ENCODE data around the gene TRNP1. TPM values are rescaled to one million over a fixed set of nuclear protein-coding genes. Genes with fewer than 3 reads are reported as not detected.

Gene TRNP1
- polyA plus RNA-seq, 2 donors: 84.9 to 158 TPM

DNA sequence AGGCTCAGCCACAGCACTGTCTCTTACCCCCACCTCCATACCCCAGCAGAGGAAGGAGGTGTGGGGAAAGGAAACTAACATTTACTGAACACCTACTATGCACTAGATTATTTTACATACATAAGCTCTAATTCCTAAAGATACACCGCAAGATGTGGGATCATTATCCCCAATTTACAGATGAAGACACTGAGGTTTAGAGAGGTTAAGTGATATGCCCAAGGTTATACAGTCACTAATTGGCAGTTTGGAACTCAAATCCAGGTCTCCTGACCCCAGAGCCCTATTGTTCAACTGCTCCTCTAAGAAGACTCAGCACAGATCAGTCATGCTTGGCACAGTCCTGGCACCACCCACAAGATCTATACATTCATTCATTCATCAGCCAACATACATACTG is 22.9 kb downstream of the TRNP1 start:
- H3K4me3 ChIP-seq (ENCODE audit: low read depth in 1 of 2, low read length in 2 of 2): no peak overlapping the region
- no peaks in the 10 kb centered on the region for H3K36me3 ChIP-seq (ENCODE audit: control insufficient read depth in 2 of 2, insufficient read depth in 2 of 2, low read length in 1 of 2)
- no peaks in the 10 kb centered on the region for H3K27me3 ChIP-seq (ENCODE audit: control insufficient read depth in 1 of 2, insufficient read depth in 2 of 2, low read length in 2 of 2)
- H3K27ac ChIP-seq (ENCODE audit: low read depth in 2 of 2, low read length in 1 of 2): no peak overlapping the region
- H3K4me1 ChIP-seq (ENCODE audit: control insufficient read depth in 2 of 2, insufficient read depth in 2 of 2, low read length in 1 of 2): peaks cover 0 to 2% of the 10 kb centered on the region in 2 donors
- no peaks in the 10 kb centered on the region for H3K9me3 ChIP-seq (ENCODE audit: control insufficient read depth in 2 of 2, insufficient read depth in 1 of 2, low read depth in 1 of 2, low read length in 1 of 2)
- WGBS, 2 donors: 98 to 100% methylated on average over 1 of the region's 1 CpG

DNA sequence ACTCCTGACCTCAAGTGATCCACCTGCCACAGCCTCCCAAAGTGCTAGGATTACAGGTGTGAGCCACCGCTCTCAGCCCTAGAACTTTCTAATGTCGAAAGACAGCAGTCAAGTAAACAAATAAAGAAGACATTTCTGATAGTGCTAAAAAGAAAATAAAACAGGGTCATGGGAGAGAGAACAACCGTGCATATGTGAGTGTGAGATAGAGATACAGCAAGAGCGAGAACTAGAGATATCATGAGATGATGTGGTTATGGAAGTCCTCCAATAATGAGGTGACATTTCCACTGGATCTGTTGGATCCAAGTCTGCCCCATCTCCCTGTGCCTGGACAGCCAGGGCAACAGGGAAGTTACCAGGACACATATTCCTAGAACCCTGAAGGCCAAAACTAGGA is 23.7 kb downstream of the TRNP1 start:
- H3K36me3 ChIP-seq (ENCODE audit: control insufficient read depth in 2 of 2, insufficient read depth in 2 of 2, low read length in 1 of 2): no peaks in the 10 kb centered on the region
- H3K4me3 ChIP-seq (ENCODE audit: low read depth in 1 of 2, low read length in 2 of 2): no peak overlapping the region
- H3K27ac ChIP-seq (ENCODE audit: low read depth in 2 of 2, low read length in 1 of 2): no peak overlapping the region
- 84 to 92% methylated on average over 4 of the region's 4 CpGs for WGBS, 2 donors
- peaks cover 0 to 2% of the 10 kb centered on the region in 2 donors for H3K4me1 ChIP-seq (ENCODE audit: control insufficient read depth in 2 of 2, insufficient read depth in 2 of 2, low read length in 1 of 2)
- H3K27me3 ChIP-seq (ENCODE audit: control insufficient read depth in 1 of 2, insufficient read depth in 2 of 2, low read length in 2 of 2): no peaks in the 10 kb centered on the region
- H3K9me3 ChIP-seq (ENCODE audit: control insufficient read depth in 2 of 2, insufficient read depth in 1 of 2, low read depth in 1 of 2, low read length in 1 of 2): no peaks in the 10 kb centered on the region

DNA sequence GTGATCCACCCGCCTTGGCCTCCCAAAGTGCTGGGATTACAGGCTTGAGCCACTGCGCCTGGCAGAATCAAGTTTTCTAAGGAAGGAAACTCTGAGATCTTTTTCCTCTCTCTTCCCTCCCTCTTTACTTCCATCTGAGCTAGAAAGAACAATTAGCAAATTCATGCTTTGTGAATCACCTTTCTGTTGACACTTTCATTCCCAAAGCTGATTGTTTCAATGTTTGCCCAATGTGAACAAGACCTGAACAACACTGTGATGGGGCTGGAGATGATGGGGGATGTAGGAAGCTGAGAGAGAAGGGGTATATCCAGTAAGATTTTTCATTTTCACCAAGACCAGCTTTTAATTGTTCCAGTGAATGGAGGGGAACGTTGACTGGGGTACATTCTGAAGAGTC is 24.8 kb downstream of the TRNP1 start:
- no peak overlapping the region for H3K27ac ChIP-seq (ENCODE audit: low read depth in 2 of 2, low read length in 1 of 2)
- H3K27me3 ChIP-seq (ENCODE audit: control insufficient read depth in 1 of 2, insufficient read depth in 2 of 2, low read length in 2 of 2): no peaks in the 10 kb centered on the region
- H3K9me3 ChIP-seq (ENCODE audit: control insufficient read depth in 2 of 2, insufficient read depth in 1 of 2, low read depth in 1 of 2, low read length in 1 of 2): no peaks in the 10 kb centered on the region
- H3K4me1 ChIP-seq (ENCODE audit: control insufficient read depth in 2 of 2, insufficient read depth in 2 of 2, low read length in 1 of 2): peaks cover 0 to 2% of the 10 kb centered on the region in 2 donors
- no peaks in the 10 kb centered on the region for H3K36me3 ChIP-seq (ENCODE audit: control insufficient read depth in 2 of 2, insufficient read depth in 2 of 2, low read length in 1 of 2)
- 66 to 80% methylated on average over 3 of the region's 3 CpGs for WGBS, 2 donors
- no peak overlapping the region for H3K4me3 ChIP-seq (ENCODE audit: low read depth in 1 of 2, low read length in 2 of 2)

DNA sequence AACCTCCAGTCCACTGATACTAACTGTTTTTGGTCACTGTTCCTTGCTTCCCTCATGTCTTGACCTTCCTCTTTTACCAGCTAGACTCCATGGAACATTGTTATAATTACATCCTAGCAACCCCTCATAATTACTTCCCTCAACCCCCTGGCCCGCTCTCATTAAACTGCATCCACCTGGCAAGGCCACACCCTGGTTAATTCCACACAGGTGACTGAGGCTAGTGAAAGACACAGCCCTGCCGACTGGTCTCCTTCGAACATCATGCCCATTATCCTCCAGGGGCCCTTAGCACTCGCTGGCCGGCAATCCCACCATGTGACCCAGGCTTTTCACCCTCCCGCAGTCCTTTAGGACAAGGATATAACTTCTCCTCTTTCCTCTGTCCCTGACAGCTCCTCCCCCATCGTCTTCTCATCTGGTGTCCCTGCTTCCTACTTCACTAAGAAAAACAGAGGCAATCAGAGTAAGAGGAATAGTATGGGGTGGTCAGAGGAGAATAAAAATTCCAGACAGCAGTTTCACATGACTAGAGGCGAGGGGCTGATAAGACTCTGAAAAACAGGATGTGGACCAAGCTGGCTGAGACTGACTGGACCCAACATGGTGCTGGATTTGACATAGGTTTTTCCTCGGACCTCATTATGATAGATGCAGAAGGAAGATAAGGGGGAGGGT is 28.0 kb downstream of the TRNP1 start:
- WGBS, 2 donors: 57 to 68% methylated on average over 9 of the region's 9 CpGs
- H3K27ac ChIP-seq (ENCODE audit: low read depth in 2 of 2, low read length in 1 of 2): no peak overlapping the region

DNA sequence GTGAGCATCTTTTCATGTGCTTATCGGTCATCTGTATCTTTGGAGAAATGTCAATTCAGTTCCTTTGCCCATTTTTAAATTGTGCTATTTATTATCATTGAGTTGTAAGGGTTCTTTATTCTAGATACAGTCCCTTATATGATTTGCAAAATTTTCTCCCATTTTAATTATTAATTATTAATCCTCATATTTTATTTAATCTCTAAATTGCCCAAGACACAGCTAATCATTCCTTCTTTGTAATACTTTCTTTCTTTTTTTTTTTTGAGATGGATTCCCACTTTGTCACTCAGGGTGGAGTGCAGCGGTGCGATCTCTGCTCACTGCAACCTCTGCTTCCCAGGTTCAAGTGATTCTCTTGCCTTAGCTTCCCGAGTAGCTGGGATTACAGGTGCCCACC is 32.2 kb downstream of the TRNP1 start:
- Histone ChIP-seq H3K9me3 (ENCODE audit: control insufficient read depth in 2 of 2, insufficient read depth in 1 of 2, low read depth in 1 of 2, low read length in 1 of 2) (no peaks in the 10 kb centered on the region), H3K27ac (ENCODE audit: low read depth in 2 of 2, low read length in 1 of 2) (no peak overlapping the region), H3K36me3 (ENCODE audit: control insufficient read depth in 2 of 2, insufficient read depth in 2 of 2, low read length in 1 of 2) (no peaks in the 10 kb centered on the region), H3K4me3 (ENCODE audit: low read depth in 1 of 2, low read length in 2 of 2) (no peak overlapping the region), H3K27me3 (ENCODE audit: control insufficient read depth in 1 of 2, insufficient read depth in 2 of 2, low read length in 2 of 2) (no peaks in the 10 kb centered on the region), H3K4me1 (ENCODE audit: control insufficient read depth in 2 of 2, insufficient read depth in 2 of 2, low read length in 1 of 2) (peaks cover 0 to 3% of the 10 kb centered on the region in 2 donors)
- 93 to 94% methylated on average over 4 of the region's 4 CpGs for WGBS, 2 donors

More for the DNA sequence above, 28.0 kb downstream of the TRNP1 start:
- Histone ChIP-seq H3K36me3 (ENCODE audit: control insufficient read depth in 2 of 2, insufficient read depth in 2 of 2, low read length in 1 of 2) (no peaks in the 10 kb centered on the region), H3K4me1 (ENCODE audit: control insufficient read depth in 2 of 2, insufficient read depth in 2 of 2, low read length in 1 of 2) (no peaks in the 10 kb centered on the region), H3K4me3 (ENCODE audit: low read depth in 1 of 2, low read length in 2 of 2) (no peak overlapping the region), H3K9me3 (ENCODE audit: control insufficient read depth in 2 of 2, insufficient read depth in 1 of 2, low read depth in 1 of 2, low read length in 1 of 2) (no peaks in the 10 kb centered on the region), H3K27me3 (ENCODE audit: control insufficient read depth in 1 of 2, insufficient read depth in 2 of 2, low read length in 2 of 2) (no peaks in the 10 kb centered on the region)

DNA sequence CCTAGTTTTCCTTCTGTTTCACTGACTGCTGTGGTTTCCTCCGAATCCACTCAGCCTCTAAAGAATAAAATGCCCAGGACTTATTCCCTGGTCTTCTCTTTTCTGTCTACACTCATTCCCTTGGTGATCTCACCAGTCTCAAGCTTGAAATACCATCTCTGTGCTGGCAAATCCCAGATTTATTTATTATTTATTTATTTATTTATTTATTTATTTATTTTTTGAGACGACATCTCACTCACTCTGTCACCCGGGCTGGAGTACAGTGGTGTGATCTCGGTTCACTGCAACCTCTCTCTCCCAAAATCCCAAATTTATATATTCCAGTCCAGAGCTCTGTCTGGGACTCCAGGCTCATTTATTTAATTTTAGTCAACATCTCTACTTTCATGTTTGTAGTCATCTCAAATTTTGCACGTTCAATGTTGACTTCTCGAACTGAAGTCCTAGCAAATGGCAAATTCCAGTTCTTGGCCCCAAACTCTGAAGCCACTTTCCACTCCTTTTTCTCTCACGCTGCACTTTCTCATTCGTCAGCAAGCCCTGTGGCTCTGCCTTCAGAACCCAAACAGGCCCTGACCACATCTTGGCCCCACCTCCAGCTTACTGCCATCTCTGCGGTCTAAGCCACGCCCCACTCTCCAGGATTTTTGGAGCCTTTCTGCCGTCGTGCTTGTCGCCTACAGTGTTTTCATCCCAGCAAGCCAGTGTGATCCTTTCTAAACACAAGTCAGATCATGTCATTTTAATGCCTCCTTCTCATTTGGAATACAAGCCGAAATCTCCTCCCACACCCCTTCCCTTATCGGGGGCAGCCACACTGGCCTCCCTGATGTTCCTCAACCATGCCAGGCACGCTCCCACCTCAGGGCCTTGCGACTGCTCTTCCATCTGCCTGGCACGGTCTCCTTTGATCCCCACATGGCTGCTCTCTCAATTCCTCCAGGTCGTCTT is 33.4 kb downstream of the TRNP1 start:
- no peak overlapping the region for H3K4me3 ChIP-seq (ENCODE audit: low read depth in 1 of 2, low read length in 2 of 2)
- H3K27ac ChIP-seq (ENCODE audit: low read depth in 2 of 2, low read length in 1 of 2): peak overlapping the region; percentile 71 to 86
- 39 to 56% methylated on average over 19 of the region's 19 CpGs for WGBS, 2 donors
- no peaks in the 10 kb centered on the region for H3K27me3 ChIP-seq (ENCODE audit: control insufficient read depth in 1 of 2, insufficient read depth in 2 of 2, low read length in 2 of 2)
- H3K9me3 ChIP-seq (ENCODE audit: control insufficient read depth in 2 of 2, insufficient read depth in 1 of 2, low read depth in 1 of 2, low read length in 1 of 2): no peaks in the 10 kb centered on the region
- H3K4me1 ChIP-seq (ENCODE audit: control insufficient read depth in 2 of 2, insufficient read depth in 2 of 2, low read length in 1 of 2): peaks cover 0 to 5% of the 10 kb centered on the region in 2 donors
- no peaks in the 10 kb centered on the region for H3K36me3 ChIP-seq (ENCODE audit: control insufficient read depth in 2 of 2, insufficient read depth in 2 of 2, low read length in 1 of 2)

DNA sequence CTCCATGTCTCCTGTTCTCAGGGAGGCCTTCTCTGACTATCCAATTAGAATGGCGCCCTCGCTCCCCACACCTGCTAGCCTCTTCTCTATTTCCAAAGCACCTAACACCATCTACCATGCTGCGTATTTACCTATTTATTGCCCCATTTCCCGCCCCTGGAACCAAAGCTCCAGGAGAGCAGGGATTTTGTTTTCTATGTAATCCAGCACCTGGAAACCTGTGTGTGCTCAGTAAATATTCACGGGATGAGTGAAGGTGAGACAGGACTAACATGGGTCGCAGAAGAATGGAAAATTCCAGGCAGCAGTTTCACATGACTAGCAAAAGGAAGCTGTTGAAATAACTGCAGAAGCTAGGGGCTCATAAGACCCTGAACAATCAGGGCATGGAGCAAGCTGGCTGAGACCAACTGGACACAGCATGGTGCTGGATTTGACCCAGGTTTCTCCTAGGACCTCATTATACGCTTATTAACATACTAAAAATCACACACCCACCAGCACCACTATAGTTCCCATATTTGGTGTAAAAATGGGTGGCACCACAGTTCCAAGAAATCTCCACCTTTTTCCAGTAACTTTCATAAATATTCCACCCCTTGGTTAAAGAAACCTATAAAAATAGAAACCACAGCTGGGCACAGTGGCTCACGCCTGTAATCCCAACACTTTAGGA is 34.2 kb downstream of the TRNP1 start:
- peak overlapping the region; percentile 71 to 86 for H3K27ac ChIP-seq (ENCODE audit: low read depth in 2 of 2, low read length in 1 of 2)
- H3K36me3 ChIP-seq (ENCODE audit: control insufficient read depth in 2 of 2, insufficient read depth in 2 of 2, low read length in 1 of 2): no peaks in the 10 kb centered on the region
- no peaks in the 10 kb centered on the region for H3K9me3 ChIP-seq (ENCODE audit: control insufficient read depth in 2 of 2, insufficient read depth in 1 of 2, low read depth in 1 of 2, low read length in 1 of 2)
- no peaks in the 10 kb centered on the region for H3K27me3 ChIP-seq (ENCODE audit: control insufficient read depth in 1 of 2, insufficient read depth in 2 of 2, low read length in 2 of 2)
- WGBS, 2 donors: 51% methylated on average over 8 of the region's 8 CpGs
- no peak overlapping the region for H3K4me3 ChIP-seq (ENCODE audit: low read depth in 1 of 2, low read length in 2 of 2)
- H3K4me1 ChIP-seq (ENCODE audit: control insufficient read depth in 2 of 2, insufficient read depth in 2 of 2, low read length in 1 of 2): peaks cover 0 to 8% of the 10 kb centered on the region in 2 donors

DNA sequence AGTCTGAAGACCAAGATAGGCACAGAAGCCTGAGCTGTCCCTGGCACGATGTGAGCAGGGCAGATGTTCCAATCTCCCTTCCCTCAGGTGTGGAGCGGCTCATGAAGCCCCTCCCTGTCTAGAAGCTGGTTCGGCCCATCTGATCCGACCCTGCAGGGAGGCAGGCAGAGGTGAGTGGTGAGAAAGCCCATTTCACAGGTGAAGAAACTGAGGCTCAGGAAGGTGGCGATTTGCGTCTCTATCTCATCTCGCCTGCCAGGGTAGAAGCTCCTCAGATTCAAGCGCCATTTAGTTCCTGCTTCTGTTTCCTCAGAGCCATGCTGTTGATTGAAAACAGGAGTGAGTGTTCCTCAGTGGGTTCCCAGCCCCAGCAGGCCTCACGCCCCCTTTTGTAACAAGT is 36.0 kb downstream of the TRNP1 start:
- WGBS, 2 donors: 88 to 93% methylated on average over 9 of the region's 9 CpGs
- Histone ChIP-seq H3K4me1 (ENCODE audit: control insufficient read depth in 2 of 2, insufficient read depth in 2 of 2, low read length in 1 of 2) (peaks cover 0 to 15% of the 10 kb centered on the region in 2 donors), H3K27ac (ENCODE audit: low read depth in 2 of 2, low read length in 1 of 2) (no peak overlapping the region)

DNA sequence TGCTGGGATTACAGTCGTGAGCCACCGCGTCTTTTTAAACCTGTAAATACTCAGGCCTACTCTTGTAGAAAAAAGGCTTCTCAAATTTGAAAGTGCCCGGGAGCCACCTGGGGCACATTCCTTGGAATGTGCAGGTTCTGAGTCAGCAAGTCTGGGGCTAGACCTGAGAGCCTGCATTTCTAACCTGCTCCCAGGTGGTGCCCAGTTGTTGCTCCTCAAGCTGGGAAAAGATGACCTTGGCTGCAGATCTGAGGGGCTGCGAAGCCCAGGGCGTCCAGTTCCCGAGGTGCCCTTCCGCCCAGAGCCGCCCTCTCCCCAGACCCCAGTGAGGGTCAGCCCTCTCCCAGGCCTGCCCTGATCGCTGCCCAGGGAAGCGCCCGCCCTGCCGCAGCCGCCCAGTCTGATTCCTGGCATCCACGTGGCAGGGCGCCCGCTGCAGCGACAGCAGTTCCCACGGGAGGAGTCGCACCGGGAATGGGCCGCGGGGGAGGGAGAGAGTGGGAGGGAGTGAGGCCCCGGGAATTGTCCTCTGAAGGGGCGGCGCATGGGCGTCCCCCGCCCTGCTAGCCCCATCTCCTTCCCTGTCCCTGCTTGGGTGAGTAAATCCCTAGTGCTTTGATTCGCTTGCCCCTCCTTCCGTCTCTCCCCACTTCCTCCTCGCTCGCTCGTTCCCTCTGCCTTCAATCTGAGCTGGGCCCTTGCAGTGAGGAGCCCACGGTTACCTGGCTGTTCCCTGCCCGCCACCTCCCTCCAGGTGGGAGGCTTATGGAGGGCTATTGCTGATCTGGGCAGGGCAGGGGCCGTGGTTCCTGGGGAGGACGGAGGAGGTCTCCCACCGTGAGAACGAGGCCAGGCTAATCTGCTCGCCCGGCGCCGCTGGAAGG is 38.0 kb downstream of the TRNP1 start:
- H3K36me3 ChIP-seq (ENCODE audit: control insufficient read depth in 2 of 2, insufficient read depth in 2 of 2, low read length in 1 of 2): no peaks in the 10 kb centered on the region
- peak overlapping the region; percentile 16 to 32 for H3K4me3 ChIP-seq (ENCODE audit: low read depth in 1 of 2, low read length in 2 of 2)
- WGBS, 2 donors: 15 to 23% methylated on average over 32 to 43 of the region's 43 CpGs
- peaks cover 0 to 15% of the 10 kb centered on the region in 2 donors for H3K4me1 ChIP-seq (ENCODE audit: control insufficient read depth in 2 of 2, insufficient read depth in 2 of 2, low read length in 1 of 2)
- H3K9me3 ChIP-seq (ENCODE audit: control insufficient read depth in 2 of 2, insufficient read depth in 1 of 2, low read depth in 1 of 2, low read length in 1 of 2): no peaks in the 10 kb centered on the region
- H3K27me3 ChIP-seq (ENCODE audit: control insufficient read depth in 1 of 2, insufficient read depth in 2 of 2, low read length in 2 of 2): no peaks in the 10 kb centered on the region
- H3K27ac ChIP-seq (ENCODE audit: low read depth in 2 of 2, low read length in 1 of 2): peak overlapping the region; percentile 93 to 98

More for the DNA sequence above, 36.0 kb downstream of the TRNP1 start:
- Histone ChIP-seq H3K9me3 (ENCODE audit: control insufficient read depth in 2 of 2, insufficient read depth in 1 of 2, low read depth in 1 of 2, low read length in 1 of 2) (no peaks in the 10 kb centered on the region), H3K4me3 (ENCODE audit: low read depth in 1 of 2, low read length in 2 of 2) (no peak overlapping the region), H3K36me3 (ENCODE audit: control insufficient read depth in 2 of 2, insufficient read depth in 2 of 2, low read length in 1 of 2) (no peaks in the 10 kb centered on the region), H3K27me3 (ENCODE audit: control insufficient read depth in 1 of 2, insufficient read depth in 2 of 2, low read length in 2 of 2) (no peaks in the 10 kb centered on the region)

All from esophagus (tissue), 2 donors.